Cardiac muscle cell (in vitro differentiated cells and primary cell): ENCODE measurements around the gene CT47C1. TPM values are rescaled to one million over a fixed set of nuclear protein-coding genes. Genes with fewer than 3 reads are reported as not detected.

Source experiments
- DNase-seq, 2 donors: peaks; one replicate each; pipeline versions ENCODE4 v3.0.0 to v3.0.0-alpha.2; 2010 to 2017; ENCODE audit warnings: low read depth in 1 of 2, low spot score in 1 of 2
- H3K27ac ChIP-seq: fragments of 200-600 bp; sonication (generic); 2 replicates; pipeline ENCODE4 v1.5.1; 2016
- H3K27me3 ChIP-seq: fragments of 200-600 bp; sonication (generic); 2 replicates; pipeline ENCODE4 v1.6.0; 2016; ENCODE audit warnings: control low read depth
- H3K36me3 ChIP-seq: fragments of 200-600 bp; sonication (generic); 2 replicates; pipeline ENCODE4 v1.5.1; 2016; ENCODE audit warnings: control low read depth
- H3K4me1 ChIP-seq: fragments of 200-600 bp; sonication (generic); 2 replicates; pipeline ENCODE4 v1.8.1; 2017; ENCODE audit warnings: low read depth, mild to moderate bottlenecking, mixed run types
- H3K4me3 ChIP-seq: fragments of 200-600 bp; sonication (generic); 2 replicates; pipeline ENCODE4 v1.5.1; 2016; ENCODE audit warnings: mild to moderate bottlenecking
- H3K9me3 ChIP-seq: fragments of 200-600 bp; sonication (generic); 2 replicates; pipeline ENCODE4 v1.5.1; 2017; ENCODE audit warnings: low read depth, mild to moderate bottlenecking, control low read depth
- polyA plus RNA-seq: library from polyadenylated mRNA; unstranded; fragments of >200 nt; fragmentation: Nextera tagmentation; extraction: Ambion mirVana; gene quantifications from 2 replicates; pipeline ENCODE4 v1.2.1, GENCODE V29; 2016
- total RNA-seq: library from RNA; depleted of rRNA; stranded (reverse); fragments of >200 nt; gene quantifications from 2 replicates; pipeline ENCODE4 v1.2.3, GENCODE V29; 2016
- TF ChIP-seq, protein P1 (sequence below): IDR thresholded peaks from 2 replicates; pipeline ENCODE4 v1.5.1; 2012; ENCODE audit warnings: low read depth, mild to moderate bottlenecking, low read length

CT47C1 gene
- total and polyA plus RNA-seq, 2 experiments from 2014 or later: not detected

DNA sequence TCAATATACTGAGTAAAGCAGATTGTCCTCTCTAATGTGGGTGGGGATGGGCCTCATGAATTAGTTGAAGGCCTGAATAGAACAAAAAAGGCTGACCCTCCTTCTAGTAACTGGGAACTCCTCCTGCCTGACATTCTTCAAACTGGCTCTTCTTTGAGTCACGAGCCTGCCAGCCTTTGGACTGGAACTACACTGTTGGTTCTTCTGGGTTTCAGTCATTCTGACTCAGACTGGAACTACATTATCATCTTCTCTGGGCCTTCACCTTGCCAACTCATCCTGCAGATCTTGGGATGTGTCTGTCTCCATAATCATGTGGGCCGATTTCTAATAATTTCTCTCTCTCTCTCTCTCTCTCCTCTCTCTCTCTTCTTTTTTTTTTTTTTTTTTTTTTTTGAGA is 26.9 kb upstream of the CT47C1 start:
- no peak for DNase-seq
- Histone ChIP-seq H3K27me3 (no peaks in the 10 kb centered on the region), H3K36me3 (no peaks in the 10 kb centered on the region), H3K4me3 (no peak overlapping the region), H3K9me3 (no peaks in the 10 kb centered on the region), H3K27ac (no peak overlapping the region), H3K4me1 (no peaks in the 10 kb centered on the region)
- TF ChIP-seq, protein P1, sequence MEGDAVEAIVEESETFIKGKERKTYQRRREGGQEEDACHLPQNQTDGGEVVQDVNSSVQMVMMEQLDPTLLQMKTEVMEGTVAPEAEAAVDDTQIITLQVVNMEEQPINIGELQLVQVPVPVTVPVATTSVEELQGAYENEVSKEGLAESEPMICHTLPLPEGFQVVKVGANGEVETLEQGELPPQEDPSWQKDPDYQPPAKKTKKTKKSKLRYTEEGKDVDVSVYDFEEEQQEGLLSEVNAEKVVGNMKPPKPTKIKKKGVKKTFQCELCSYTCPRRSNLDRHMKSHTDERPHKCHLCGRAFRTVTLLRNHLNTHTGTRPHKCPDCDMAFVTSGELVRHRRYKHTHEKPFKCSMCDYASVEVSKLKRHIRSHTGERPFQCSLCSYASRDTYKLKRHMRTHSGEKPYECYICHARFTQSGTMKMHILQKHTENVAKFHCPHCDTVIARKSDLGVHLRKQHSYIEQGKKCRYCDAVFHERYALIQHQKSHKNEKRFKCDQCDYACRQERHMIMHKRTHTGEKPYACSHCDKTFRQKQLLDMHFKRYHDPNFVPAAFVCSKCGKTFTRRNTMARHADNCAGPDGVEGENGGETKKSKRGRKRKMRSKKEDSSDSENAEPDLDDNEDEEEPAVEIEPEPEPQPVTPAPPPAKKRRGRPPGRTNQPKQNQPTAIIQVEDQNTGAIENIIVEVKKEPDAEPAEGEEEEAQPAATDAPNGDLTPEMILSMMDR: no peak

DNA sequence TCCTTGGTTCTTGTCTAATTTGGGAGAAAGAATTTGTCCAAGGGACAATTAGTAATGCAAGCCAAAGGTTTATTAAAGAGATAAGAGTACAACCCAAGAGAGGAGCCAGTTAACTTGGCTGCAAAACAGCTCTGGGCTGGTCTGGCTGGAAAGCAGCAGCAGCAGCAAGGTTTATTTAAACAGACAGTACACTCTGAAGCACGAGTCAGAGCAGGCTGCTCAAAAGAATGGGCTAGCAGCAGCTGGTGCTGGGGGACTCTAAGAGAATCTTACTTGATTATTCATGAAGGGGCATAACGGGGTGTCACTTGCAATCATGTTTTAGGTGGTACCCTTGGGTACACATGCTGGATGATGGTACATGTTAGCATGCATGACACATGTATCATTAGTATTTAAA is 17.1 kb upstream of the CT47C1 start:
- Histone ChIP-seq H3K4me1 (no peaks in the 10 kb centered on the region), H3K27me3 (no peaks in the 10 kb centered on the region), H3K27ac (no peak overlapping the region), H3K9me3 (no peaks in the 10 kb centered on the region), H3K4me3 (no peak overlapping the region), H3K36me3 (no peaks in the 10 kb centered on the region)
- TF ChIP-seq, protein P1: no peak
- DNase-seq: peak in 1 of 2 donors; percentile 50

DNA sequence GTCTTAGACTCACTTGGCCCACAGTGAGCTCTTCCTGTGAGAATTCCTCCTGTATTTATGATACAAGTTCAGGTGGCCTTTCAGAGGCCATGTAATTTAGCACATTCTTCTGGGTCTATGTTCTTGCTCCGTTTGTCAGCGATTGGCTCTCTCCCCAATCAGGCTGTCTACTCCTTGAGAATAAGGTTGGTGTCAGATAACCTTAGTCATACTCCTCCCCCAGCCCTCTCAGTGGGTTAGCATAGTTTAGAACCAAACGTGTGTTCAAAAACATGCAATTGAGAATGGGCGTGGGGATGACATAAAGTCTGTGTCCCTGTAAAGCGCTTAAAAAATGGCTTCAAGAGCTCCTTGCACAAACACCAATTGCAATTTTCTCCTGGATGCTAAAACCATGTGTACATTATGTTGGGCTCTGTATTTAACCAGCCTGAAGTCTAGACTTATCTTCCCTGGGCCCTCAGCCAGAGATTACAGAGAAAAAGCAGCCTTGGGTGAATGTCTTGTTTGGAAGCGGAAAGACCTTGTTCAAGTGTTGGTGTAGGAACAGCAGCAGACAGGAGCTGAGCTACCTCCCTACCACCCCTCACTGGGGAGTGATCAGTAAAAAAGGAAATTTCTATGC is 9.9 kb upstream of the CT47C1 start:
- no peaks in the 10 kb centered on the region for H3K9me3 ChIP-seq
- TF ChIP-seq, protein P1: no peak
- no peak overlapping the region for H3K4me3 ChIP-seq
- H3K36me3 ChIP-seq: no peaks in the 10 kb centered on the region
- H3K4me1 ChIP-seq: no peaks in the 10 kb centered on the region
- peak; percentile 14 to 56 for DNase-seq
- H3K27me3 ChIP-seq: no peaks in the 10 kb centered on the region
- H3K27ac ChIP-seq: no peak overlapping the region

DNA sequence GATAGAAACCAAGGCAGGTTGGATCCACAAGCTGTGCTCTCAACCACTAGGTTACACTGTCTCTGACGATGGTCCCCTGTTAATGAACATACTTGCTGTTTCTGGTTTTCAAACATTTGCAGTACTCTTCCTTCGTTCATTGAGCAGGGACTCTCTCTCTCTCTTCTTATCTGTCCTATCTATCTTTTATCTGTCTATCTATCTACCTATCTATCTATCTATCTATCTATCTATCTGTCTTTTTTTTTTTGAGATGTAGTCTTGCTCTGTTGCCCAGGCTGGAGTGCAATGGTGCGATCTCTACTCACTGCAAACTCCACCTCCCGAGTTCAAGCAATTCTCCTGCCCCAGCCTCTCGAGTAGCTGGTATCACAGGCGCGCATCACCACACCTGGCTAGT is 9.4 kb upstream of the CT47C1 start:
- DNase-seq: no peak
- H3K9me3 ChIP-seq: no peaks in the 10 kb centered on the region
- H3K4me3 ChIP-seq: no peak overlapping the region
- H3K36me3 ChIP-seq: no peaks in the 10 kb centered on the region
- no peak overlapping the region for H3K27ac ChIP-seq
- no peaks in the 10 kb centered on the region for H3K27me3 ChIP-seq
- TF ChIP-seq, protein P1: no peak
- H3K4me1 ChIP-seq: no peaks in the 10 kb centered on the region

DNA sequence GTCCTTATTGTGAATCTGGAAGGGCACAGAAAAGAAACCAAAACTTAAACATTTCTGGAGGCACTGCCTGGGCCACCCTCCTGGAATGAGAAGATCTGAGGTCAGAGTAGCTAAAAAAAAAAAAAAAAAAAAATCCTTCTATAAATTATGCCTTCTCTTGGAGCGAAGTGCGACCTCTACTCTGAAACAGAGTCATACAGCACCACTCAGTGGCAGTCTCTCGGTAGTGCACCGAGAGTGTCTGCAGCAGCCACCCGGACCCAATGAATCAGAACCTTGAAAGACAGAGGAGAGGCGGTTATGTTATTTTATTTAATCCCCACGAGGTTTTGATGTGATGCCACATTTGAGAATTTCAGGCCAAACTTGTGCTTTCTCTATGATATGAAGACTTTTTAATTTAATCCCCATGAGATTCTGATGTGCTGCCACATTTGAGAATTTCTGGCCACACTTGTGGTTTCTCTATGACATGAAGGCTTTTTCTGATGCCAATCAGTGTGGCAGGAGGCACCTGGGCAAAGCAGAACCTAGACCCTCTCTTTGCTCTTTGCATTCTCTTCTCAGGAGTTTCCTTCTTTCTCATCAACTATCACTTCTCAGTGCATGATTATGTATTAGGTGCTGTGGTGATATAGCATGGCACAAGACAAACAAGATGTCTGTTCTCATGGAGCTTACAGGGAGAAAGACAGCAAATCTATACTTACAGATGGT is 5.6 kb upstream of the CT47C1 start:
- Histone ChIP-seq H3K9me3 (no peaks in the 10 kb centered on the region), H3K27ac (no peak overlapping the region), H3K4me1 (no peaks in the 10 kb centered on the region), H3K4me3 (no peak overlapping the region), H3K36me3 (no peaks in the 10 kb centered on the region), H3K27me3 (no peaks in the 10 kb centered on the region)
- DNase-seq: peak; percentile 55 to 70
- TF ChIP-seq, protein P1: peak; percentile 63
